NCI-H2171 (cell line): ENCODE measurements around the gene NUP153.
"Not testable (repeated sequence)": the region's sequence is repeated elsewhere in the genome, so short reads cannot be mapped to it uniquely, and the experiment has no call there.

ENCODE experiments used
- DNase-seq: peaks from one replicate; lab custom pipeline; 2025; lab: John Stamatoyannopoulos, UW

The NUP153 gene

DNA sequence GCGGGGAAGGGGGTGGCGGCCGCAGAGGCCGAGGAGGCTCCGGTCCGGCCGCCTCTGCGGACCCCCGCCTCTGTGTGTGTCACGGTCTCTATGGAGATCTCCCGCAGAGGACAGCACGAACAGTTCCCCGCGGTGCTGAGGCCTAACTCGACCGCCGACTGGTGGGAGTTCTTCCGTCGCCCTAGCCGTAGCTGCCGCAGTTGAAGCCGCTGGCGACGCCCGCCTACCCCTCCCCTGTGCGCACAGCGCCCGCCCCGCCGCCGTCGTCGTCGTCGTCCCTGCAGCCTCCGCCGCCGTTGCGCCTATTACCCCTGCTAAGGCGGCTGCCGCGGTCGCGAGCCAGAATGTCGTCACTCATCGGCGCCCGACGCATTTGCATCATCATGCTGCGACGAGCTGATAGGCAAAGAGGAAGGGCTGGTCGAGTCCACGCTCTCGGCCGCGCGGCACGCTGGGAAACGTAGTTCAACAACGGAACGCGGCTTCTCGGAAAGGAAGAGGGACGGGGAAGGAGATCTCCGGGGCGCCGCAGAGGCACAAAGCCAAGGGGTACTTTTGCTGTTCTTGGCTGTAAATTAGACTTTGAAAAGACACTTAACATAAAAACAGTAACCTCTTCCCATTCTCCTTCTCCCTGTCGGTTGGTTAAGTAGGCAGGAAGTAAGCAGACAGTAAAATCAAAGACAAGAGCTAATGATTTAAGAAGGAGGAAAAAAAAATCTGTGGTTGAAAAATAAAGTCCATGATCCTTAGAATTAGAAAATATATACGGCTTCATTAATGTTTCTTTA is at the start of gene NUP153:
Gene NUP153 (minus strand): TSS at position 346 of the 791 bp plus-strand sequence. CDS start 538 bp downstream, outside the sequence.
- DNase-seq: peak; percentile 99

DNA sequence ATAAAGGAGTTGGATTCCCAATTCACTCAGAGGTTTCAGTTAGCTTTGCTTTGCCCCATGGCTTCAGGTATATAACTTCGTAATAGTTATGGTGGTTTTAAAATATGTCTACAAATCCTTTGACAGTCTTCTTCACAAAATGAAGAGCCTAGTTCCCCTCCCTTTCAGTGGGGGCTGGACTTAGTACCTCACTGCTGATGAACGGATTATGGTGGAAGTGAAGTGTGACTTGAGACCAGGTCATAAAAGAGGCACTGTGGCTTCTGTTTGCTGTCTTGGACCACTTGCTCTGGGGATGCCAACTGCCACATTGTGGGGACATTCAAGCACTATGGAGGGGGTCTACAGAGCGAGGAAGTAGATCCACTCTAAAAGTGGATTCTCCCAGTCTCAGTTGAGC is 47.5 kb upstream of the NUP153 start:
- DNase-seq: no peak

DNA sequence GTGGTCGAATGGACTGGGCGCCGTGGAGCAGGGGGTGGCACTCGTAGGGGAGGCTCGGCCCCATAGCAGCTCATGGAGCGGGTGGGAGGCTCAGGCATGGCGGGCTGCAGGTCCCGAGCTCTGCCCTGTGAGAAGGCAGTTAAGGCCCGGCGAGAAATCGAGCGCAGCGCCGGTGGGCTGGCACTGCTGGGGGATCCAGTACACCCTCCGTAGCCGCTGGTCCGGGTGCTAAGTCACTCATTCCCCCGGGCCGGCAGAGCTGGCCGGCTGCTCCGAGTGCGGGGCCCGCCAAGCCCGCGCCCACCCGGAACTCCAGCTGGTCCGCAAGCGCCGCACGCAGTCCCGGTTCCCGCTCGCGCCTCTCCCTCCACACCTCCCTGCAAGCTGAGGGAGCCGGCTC is 38.6 kb upstream of the NUP153 start:
- DNase-seq: not testable (repeated sequence)

DNA sequence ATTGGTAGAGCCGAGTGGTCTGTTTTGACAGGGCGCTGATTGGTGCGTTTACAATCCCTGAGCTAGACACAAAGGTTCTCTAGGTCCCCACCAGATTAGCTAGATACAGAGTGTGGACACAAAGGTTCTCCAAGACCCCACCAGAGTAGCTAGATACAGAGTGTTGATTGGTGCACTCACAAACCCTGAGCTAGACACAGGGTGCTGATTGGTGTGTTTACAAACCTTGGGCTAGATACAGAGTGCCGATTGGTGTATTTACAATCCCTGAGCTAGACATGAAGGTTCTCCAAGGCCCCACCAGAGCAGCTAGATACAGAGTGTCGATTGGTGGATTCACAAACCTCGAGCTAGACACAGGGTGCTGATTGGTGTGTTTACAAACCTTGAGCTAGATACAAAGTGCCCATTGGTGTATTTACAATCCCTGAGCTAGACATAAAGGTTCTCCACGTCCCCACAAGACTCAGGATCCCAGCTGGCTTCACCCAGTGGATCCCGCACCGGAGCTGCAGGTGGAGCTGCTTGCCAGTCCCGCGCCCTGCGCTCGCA is 38.1 kb upstream of the NUP153 start:
- not testable (repeated sequence) for DNase-seq

DNA sequence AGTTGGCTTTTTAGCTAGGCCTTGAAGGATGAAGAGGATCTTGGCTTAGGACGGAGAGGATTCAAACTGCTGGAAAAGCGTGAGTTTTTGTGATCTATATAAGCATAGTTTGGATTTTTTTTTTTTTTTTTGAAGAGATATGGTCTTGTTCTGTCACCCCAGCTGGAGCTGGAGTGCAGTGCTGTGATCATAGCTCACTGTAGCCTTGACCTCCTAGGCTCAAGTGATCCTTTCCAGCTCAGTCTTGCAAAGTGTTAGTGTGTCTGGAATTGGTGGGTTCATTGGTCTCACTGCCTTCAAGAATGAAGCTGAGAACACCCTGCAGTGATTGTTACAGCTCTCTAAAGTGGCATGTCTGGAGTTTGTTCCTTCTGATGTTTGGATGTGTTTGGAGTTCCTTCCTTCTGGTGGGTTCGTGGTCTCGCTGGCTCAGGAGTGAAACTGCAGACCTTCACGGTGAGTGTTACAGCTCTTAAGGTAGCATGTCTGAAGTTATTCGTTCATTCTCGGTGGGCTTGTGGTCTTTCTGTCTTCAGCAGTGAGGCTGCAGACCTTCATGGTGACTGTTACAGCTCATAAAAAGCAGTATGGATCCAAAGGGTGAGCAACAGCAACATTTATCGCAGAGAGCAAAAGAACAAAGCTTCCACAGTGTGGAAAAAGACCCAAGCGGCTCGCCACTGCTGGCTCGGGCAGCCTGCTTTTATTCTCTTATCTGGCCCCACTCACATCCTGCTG is 37.5 kb upstream of the NUP153 start:
- no peak for DNase-seq

DNA sequence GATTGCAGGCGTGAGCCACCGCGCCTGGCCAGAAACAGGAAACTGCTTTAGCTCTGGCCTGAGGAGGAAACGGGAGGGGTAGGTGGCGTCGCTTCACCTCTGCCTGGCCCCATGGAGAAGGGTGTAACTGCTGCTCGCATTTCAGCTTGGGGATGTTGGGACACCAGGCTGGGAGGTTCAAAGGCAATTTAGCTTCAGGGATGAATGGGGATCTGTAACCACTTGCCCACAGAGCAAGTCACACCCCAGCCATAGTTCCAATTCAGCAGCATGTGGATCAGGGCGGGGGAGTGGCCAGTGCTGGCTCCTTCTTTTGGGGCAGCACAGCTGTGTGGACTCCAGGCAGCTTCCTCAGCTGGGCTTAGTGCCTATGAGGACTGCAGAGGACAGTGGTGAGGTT is 34.8 kb upstream of the NUP153 start:
- DNase-seq: no peak

- peak; percentile 97 for DNase-seq
Measured at GRCh38 chr6:17740559-17741220, 34.0 kb upstream of the NUP153 start.

GRCh38 chr6:17737704-17738252 is 31.1 kb upstream of the NUP153 start:
- no peak for DNase-seq

GRCh38 chr6:17735311-17735710 is 28.6 kb upstream of the NUP153 start:
- not testable (repeated sequence) for DNase-seq

DNA sequence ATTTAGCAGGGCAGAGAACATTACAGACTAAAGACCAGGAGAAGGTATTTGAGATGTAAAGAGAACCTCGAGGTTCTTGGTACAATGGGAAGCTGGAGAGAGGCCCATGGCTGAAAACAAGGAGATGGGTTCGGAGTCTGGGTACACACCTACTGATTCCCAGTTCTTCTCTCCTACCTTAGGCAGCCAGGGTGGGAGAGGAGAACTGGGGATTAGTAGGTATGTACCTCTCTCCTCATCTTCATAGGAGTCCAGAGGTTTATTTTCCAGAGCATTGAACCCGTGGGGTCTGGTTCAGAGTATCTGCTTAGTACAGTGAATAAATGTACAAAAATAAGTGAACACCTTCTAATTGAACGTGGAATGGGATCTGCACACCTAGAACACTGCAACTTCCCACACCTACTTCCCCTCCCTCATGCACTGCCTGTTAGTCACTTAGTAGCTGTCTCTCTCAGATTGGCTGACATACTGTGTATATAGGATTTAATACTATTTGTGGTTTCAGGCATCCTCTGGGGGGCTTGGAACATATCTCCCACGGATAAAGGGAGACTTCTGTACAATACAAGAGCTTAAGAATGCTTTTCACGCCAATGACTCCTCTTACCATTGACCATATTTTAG is 23.5 kb upstream of the NUP153 start:
- no peak for DNase-seq

- DNase-seq: no peak
Measured at GRCh38 chr6:17729223-17730077, 22.7 kb upstream of the NUP153 start.

DNA sequence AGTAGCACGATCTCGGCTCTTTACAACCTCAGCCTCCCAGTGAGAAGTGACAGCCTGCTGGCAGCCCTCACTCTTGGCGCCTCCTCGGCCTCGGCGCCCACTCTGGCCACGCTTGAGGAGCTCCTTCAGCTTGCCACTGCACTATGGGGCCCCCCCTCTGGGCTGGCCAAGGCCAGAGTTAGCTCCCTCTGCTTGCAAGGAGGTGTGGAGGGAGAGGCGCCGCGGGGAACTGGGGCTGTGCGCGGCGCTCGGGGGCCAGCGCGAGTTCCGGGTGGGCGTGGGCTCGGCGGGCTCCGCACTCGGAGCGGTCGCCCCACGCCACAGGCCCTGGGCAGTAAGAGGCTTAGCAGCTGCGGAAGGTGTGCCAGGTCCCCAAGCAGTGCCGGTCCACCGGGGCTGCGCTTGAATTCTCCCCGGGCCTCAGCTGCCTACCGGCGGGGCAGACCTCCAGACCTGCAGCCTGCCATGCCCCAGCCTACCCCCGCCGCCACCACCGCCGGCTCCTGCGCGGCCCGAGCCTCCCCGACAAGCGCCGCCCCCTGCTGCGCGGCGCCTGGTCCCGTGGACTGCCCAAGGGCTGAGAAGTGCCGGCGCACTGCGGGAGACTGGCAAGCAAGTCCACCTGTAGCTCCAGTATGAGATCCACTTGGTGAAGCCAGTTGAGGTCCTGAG is 22.0 kb upstream of the NUP153 start:
- DNase-seq: no peak

- peak; percentile 88 for DNase-seq
Measured at GRCh38 chr6:17725083-17725482, 18.4 kb upstream of the NUP153 start.

GRCh38 chr6:17724341-17724740 is 17.6 kb upstream of the NUP153 start:
- DNase-seq: no peak

GRCh38 chr6:17721671-17722070 is 14.9 kb upstream of the NUP153 start:
- DNase-seq: peak; percentile 66

DNA sequence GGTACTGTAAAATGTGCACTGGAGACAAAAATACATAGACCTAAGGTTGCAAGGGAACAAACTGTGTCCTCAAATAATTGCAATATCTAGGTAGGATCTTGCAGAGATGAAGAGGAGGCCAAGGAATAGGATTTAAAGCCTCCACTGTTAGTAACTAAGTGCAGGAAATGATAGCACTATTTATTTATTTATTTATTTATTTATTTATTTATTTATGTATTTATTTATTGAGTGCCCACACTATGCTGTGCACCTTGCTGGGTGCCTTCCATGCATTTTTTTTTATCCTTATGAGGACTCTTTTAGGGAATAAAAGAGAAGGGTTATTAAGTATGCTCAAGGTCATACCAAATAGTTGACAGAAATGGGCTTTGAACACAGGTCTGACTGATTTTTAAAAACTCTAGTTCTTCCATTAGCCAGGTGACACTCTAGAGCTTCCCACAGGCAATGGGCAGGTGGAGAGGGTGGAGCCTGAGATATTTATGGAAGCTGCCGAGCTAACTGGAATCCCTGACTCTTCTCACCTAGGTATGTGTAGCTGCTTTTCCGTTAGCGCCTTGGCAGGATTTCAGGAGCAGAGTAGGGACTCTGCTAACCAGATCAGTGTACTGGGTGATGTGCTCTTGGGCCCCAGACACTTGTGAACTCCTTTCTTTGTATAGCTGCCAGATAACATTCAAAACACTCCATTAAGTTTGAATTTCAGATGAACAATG is 12.8 kb upstream of the NUP153 start:
- peak; percentile 58 for DNase-seq

DNA sequence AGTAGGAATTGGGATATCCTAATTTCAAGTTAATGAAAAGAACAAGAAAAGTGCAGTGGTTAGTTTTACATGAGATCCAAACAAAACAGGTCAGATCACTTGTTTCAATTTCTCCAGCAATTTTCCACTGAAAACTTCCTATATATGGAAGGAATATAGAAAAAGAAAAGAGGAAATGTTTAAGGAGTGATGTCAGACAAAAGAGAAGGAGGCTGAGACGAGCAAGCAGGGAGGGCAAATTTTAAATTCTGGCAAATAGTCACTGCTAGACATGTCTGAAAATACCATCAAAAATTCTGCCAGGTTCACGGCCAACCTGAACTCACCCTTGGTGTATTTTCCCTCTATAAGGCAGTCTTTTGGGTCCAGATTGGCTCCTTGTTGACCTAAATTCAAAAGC is 9.5 kb upstream of the NUP153 start:
- DNase-seq: no peak

DNA sequence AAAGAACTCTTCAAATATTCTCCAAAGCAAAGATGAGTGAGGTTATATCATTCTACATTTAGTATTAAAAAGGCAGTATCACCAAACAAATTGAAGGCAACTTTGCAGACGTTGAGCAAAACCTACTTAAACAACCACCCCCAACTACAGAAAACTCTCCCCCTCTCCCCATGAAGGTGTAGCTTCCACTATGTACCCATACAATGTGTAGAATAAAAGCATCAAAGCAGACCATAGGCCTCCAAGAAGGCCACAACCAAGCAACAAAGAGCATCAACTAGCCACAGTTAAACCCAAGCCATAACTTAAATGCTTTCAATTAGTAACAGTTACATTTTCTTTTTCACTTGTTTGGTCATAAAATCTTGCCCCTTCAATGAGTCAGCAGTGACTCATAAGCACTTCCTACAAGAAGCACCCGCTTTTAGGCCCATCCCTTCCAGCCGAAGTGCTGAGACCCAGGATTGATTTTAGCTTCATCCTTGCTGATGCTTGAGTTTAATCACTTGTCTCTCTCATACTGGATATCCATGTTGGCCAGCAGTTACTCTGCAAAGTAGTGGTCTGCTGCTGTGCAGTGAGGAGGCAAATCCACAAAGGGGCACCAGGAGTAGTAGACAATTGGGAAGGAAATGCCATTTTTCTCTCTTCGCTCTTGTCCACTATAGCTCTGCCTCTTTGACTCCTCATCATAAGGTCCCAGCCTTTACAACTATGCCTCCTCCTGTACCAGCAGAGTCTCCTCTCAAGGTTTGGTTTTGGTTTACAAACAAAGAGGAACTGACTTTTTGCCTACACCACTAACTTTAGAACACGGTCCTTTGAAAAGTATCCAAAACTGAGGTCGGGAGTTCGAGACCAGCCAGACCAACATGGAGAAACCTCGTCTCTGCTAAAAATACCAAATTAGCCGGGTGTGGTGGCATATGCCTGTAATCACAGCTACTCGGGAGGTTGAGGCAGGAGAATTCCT is 8.4 kb upstream of the NUP153 start:
- no peak for DNase-seq
